ENCODE results near the gene RALB. TPM values are rescaled to one million over a fixed set of nuclear protein-coding genes. Genes with fewer than 3 reads are reported as not detected.

RALB gene
- total and polyA plus RNA-seq, 8 donors = 26.3 to 87.4 (median 41.5) TPM

DNA sequence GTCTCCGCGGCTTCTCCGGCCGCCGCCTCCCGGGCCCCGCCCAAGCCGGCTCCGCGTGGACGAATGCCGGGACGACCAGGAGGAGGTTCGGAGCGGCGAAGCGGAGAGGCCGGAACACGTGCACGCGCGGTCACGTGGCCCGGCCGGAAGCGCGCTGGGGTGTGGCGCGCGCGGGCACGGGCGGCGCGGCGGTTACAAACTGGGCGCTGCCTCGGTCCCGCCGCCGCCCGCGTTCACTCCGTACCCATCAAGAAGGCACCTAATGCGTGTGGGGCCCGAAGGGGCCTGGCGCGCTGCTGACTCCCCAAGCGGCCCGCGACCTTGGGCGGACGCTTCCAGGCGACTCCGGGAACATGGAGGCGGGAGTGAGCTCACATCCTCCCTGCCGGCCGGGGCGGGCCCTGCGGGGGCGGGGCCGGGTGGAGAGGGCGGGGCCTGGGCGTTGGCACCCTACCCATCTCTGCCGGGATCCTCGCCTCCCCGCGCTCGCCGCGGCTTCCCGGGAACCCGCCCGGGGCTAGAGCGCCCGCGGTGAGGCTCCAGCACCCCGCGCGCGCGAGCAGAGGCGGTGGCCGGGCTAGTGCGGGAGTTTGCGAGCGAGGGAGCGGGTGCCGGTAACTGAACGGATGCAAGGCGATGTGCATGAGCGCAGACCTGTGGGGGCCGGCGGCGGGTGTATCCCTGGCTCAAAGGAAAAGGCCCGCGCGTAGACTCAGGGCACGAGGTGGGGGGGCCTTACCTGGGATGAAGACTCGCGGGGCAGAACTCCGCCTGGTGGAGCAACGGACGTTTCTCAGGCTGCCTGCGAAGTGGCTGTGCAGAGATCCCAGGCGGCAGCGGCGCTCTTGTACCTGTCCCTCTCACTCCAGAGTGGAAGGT is 29.4 kb upstream of the RALB start, which contains the start of gene TMEM185B:
TSS of gene TMEM185B (minus strand) at position 367 of the 879 bp plus-strand sequence. CDS start 424 bp downstream, outside the sequence.
- intact Hi-C loops (cut with DNase I; ENCODE audit: low total_unique reads) = no loop called here
- Histone ChIP-seq H3K4me1 (peaks cover 21 to 49% (median 35%) of the 10 kb centered on the region in 4 donors), H3K27ac (peak within 1 kb of the TSS; percentile 93 to 97 (median 95)), H3K27me3 (no peaks in the 10 kb centered on the region), H3K36me3 (peaks cover 0 to 23% (median 14%) of the 10 kb centered on the region in 4 donors), H3K4me3 (peak within 1 kb of the TSS; percentile 58 to 71 (median 63)), H3K9me3 (peaks cover 0 to 5% (median 0%) of the 10 kb centered on the region in 4 donors)
- peak; percentile 92 to 96 for DNase-seq
- WGBS, 5 donors = 1 to 3% (median 2%) methylated on average over 25 to 108 of the region's 108 CpGs
- TF ChIP-seq EP300 (IDR thresholded peaks at IDR 0.05) (no peak), POLR2AphosphoS5 (IDR thresholded peaks at IDR 0.05) (peak in 2 of 3 donors; percentile 75 to 84), CTCF (IDR thresholded peaks at IDR 0.05) (peak in 2 of 7 experiments; percentile 36 to 40)

DNA sequence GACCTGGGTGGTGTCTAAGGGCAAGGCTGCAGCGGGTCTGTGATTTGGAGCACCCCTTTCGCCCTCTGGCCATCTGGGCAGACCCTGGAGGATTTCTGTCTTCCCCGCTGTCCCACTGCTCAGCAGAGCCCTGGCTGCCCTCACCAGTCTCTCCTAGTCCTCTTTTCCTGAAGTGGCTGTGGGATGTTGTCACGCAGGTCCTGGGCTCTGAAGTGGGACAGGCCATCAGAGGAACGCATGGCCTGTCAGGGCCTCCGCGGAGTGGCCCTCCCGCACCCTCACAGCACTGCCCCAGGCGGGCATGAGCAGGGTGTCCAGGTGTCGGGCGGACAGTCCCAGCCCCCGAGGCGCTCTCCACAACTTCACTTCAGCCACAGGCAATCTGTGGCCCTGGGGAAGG is 28.4 kb upstream of the RALB start:
- 90 to 96% (median 92%) methylated on average over 13 of the region's 13 CpGs for WGBS, 5 donors
- DNase-seq = no peak
- Histone ChIP-seq H3K27ac (peak overlapping the region in 3 of 5 donors; percentile 93 to 97 (median 93)), H3K27me3 (no peaks in the 10 kb centered on the region), H3K36me3 (peaks cover 0 to 13% (median 4%) of the 10 kb centered on the region in 4 donors), H3K9me3 (peaks cover 0 to 5% (median 0%) of the 10 kb centered on the region in 4 donors), H3K4me3 (peak overlapping the region in 3 of 4 donors; percentile 58 to 71 (median 60)), H3K4me1 (peaks cover 24 to 58% (median 43%) of the 10 kb centered on the region in 4 donors)
- TF ChIP-seq POLR2A (IDR thresholded peaks at IDR 0.05) (no peak), POLR2AphosphoS5 (IDR thresholded peaks at IDR 0.05) (no peak), CTCF (IDR thresholded peaks at IDR 0.05) (no peak), EP300 (IDR thresholded peaks at IDR 0.05) (no peak)
- intact Hi-C loops (cut with DNase I; ENCODE audit: low total_unique reads) = no loop called here

- no peak for TF ChIP-seq POLR2A (IDR thresholded peaks at IDR 0.05)
- TF ChIP-seq POLR2AphosphoS5 (IDR thresholded peaks at IDR 0.05) = no peak
- TF ChIP-seq EP300 (IDR thresholded peaks at IDR 0.05) = no peak
- no peak for TF ChIP-seq CTCF (IDR thresholded peaks at IDR 0.05)
- Histone ChIP-seq H3K9me3 (peaks cover 0 to 5% (median 0%) of the 10 kb centered on the region in 4 donors), H3K4me1 (peaks cover 24 to 62% (median 48%) of the 10 kb centered on the region in 4 donors), H3K36me3 (peaks cover 0 to 6% (median 2%) of the 10 kb centered on the region in 4 donors), H3K4me3 (no peak overlapping the region), H3K27ac (peak overlapping the region in 1 of 5 donors; percentile 93), H3K27me3 (no peaks in the 10 kb centered on the region)
- intact Hi-C loops (cut with DNase I; ENCODE audit: low total_unique reads) = no loop called here
- DNase-seq = no peak
- 79 to 84% (median 83%) methylated on average over 9 of the region's 9 CpGs for WGBS, 5 donors
Measured at GRCh38 chr2:120224735-120225548, 27.7 kb upstream of the RALB start.

DNA sequence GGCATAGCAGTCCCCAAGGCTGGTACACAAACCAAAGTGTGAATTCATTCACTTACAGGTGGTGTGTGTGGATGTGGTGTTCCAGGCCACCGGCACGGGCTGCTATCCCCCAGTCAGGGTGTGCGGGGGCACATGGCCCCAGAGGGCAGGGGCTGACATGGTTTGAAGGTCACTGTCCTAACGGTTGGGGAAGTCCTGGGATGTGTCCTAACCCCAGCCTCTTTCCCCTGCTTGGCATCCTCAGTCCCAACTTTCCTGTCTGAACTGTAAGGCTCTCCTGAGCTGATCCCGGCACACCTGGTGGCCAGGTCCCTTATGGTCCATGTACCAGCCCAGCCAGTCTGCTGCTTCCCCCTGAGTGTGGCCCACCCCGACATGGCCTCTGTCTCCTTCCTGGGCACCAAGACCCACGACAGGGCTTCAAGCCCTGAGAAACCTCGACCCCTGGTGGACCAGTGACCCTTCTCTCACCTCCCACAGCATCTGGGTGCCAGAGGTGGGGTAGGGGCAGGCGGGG is 27.0 kb upstream of the RALB start:
- no peak for DNase-seq

More for the DNA sequence above, 27.0 kb upstream of the RALB start:
- Histone ChIP-seq H3K9me3 (peaks cover 0 to 5% (median 0%) of the 10 kb centered on the region in 4 donors), H3K36me3 (no peaks in the 10 kb centered on the region), H3K27ac (no peak overlapping the region), H3K27me3 (no peaks in the 10 kb centered on the region), H3K4me1 (peaks cover 24 to 62% (median 52%) of the 10 kb centered on the region in 4 donors), H3K4me3 (no peak overlapping the region)
- TF ChIP-seq POLR2AphosphoS5 (IDR thresholded peaks at IDR 0.05) (no peak), CTCF (IDR thresholded peaks at IDR 0.05) (no peak), EP300 (IDR thresholded peaks at IDR 0.05) (no peak), POLR2A (IDR thresholded peaks at IDR 0.05) (no peak)
- WGBS, 5 donors = 71 to 88% (median 72%) methylated on average over 9 of the region's 9 CpGs
- intact Hi-C loops (cut with DNase I; ENCODE audit: low total_unique reads) = no loop called here

All from stomach (tissue), 9 donors.